ENCODE results near the gene ADAMTS10. TPM values are rescaled to one million over a fixed set of nuclear protein-coding genes. Genes with fewer than 3 reads are reported as not detected.

ADAMTS10 gene
- total and polyA plus RNA-seq, 4 donors = 1.2 to 10.1 (median 3.6) TPM

- TF ChIP-seq CTCF (IDR thresholded peaks at IDR 0.05; ENCODE audit: low read depth, low read length, missing input control) (no peak), RAD21 (IDR thresholded peaks at IDR 0.05) (no peak), ATF3 (IDR thresholded peaks at IDR 0.05) (no peak), SP1 (IDR thresholded peaks at IDR 0.05) (no peak)
Observed at GRCh38 chr19:8596168-8596567, 14.3 kb downstream of the ADAMTS10 start (continued).

GRCh38 chr19:8595651-8596050 lies 14.9 kb downstream of the ADAMTS10 start:
- Histone ChIP-seq H3K9me3 (ENCODE audit: control insufficient read depth in 4 of 4, low read length in 3 of 4) (peaks cover 0 to 3% (median 1%) of the 10 kb centered on the region in 4 donors), H3K9ac (ENCODE audit: low read depth in 1 of 2, low read length in 2 of 2) (no peak overlapping the region), H3K36me3 (ENCODE audit: control insufficient read depth in 4 of 4, insufficient read depth in 3 of 4, low read depth in 1 of 4, low read length in 3 of 4) (peaks cover 0 to 11% (median 6%) of the 10 kb centered on the region in 4 donors), H3K4me1 (ENCODE audit: control insufficient read depth in 4 of 4, insufficient read depth in 4 of 4, low read length in 3 of 4) (peaks cover 0 to 10% (median 5%) of the 10 kb centered on the region in 4 donors), H3K27ac (ENCODE audit: low read depth in 1 of 2, low read length in 2 of 2) (no peak overlapping the region), H3K27me3 (ENCODE audit: control insufficient read depth in 4 of 4, insufficient read depth in 4 of 4, low read length in 3 of 4) (no peaks in the 10 kb centered on the region), H3K4me3 (ENCODE audit: low read depth in 1 of 3, low read length in 3 of 3) (no peak overlapping the region)
- WGBS = 75% methylated on average over 15 of the region's 15 CpGs
- DNase-seq (ENCODE audit: low spot score) = no peak
- TF ChIP-seq RXRA (IDR thresholded peaks at IDR 0.05) (no peak), FOXA2 (IDR thresholded peaks at IDR 0.05) (no peak), HNF4A (conservative IDR thresholded peaks at IDR 0.05) (no peak), MAX (IDR thresholded peaks at IDR 0.05) (no peak), ZBTB33 (IDR thresholded peaks at IDR 0.05) (no peak), EGR1 (IDR thresholded peaks at IDR 0.05; ENCODE audit: low read depth in 2 of 2) (no peak), SP1 (IDR thresholded peaks at IDR 0.05) (no peak), HNF4G (IDR thresholded peaks at IDR 0.05) (no peak), CTCF (IDR thresholded peaks at IDR 0.05; ENCODE audit: low read depth, low read length, missing input control) (no peak)

GRCh38 chr19:8593931-8594330 lies 16.6 kb downstream of the ADAMTS10 start:
- peaks cover 0 to 10% (median 5%) of the 10 kb centered on the region in 4 donors for H3K4me1 ChIP-seq (ENCODE audit: control insufficient read depth in 4 of 4, insufficient read depth in 4 of 4, low read length in 3 of 4)
- H3K27ac ChIP-seq (ENCODE audit: low read depth in 1 of 2, low read length in 2 of 2) = no peak overlapping the region
- no peak for DNase-seq (ENCODE audit: low spot score)
- H3K27me3 ChIP-seq (ENCODE audit: control insufficient read depth in 4 of 4, insufficient read depth in 4 of 4, low read length in 3 of 4) = no peaks in the 10 kb centered on the region
- WGBS = 94% methylated on average over 2 of the region's 2 CpGs
- peaks cover 0 to 3% (median 1%) of the 10 kb centered on the region in 4 donors for H3K9me3 ChIP-seq (ENCODE audit: control insufficient read depth in 4 of 4, low read length in 3 of 4)
- H3K9ac ChIP-seq (ENCODE audit: low read depth in 1 of 2, low read length in 2 of 2) = no peak overlapping the region
- H3K36me3 ChIP-seq (ENCODE audit: control insufficient read depth in 4 of 4, insufficient read depth in 3 of 4, low read depth in 1 of 4, low read length in 3 of 4) = peaks cover 0 to 11% (median 5%) of the 10 kb centered on the region in 4 donors
- no peak overlapping the region for H3K4me3 ChIP-seq (ENCODE audit: low read depth in 1 of 3, low read length in 3 of 3)
- TF ChIP-seq TAF1 (conservative IDR thresholded peaks at IDR 0.05) (no peak), CTCF (IDR thresholded peaks at IDR 0.05; ENCODE audit: low read depth, low read length, missing input control) (no peak), REST (IDR thresholded peaks at IDR 0.05) (no peak), MAX (IDR thresholded peaks at IDR 0.05) (no peak), HNF4A (conservative IDR thresholded peaks at IDR 0.05) (no peak), JUND (IDR thresholded peaks at IDR 0.05) (no peak), RXRA (IDR thresholded peaks at IDR 0.05) (no peak)

Measured in liver (tissue), 9 donors.